Stimulated activated CD4-positive, alpha-beta T cell treated with anti-CD3 and anti-CD28 coated beads, Interleukin-4, amount 100 ng/mL, for 1 hour (primary cell): ENCODE data around the gene PIGM.

Source experiments
- DNase-seq: peaks from one replicate; pipeline ENCODE4 v3.0.0-alpha.2; 2020

PIGM gene

GRCh38 chr1:160031365-160032164 is at the start of gene PIGM:
Gene PIGM, minus strand, starts transcription at chr1:160031990. Its CDS starts 251 bp downstream, at chr1:160031739.
- peak; percentile 93 for DNase-seq

GRCh38 chr1:160081261-160081936 is 49.6 kb upstream of the PIGM start, which contains the start of gene KCNJ9:
Gene KCNJ9, plus strand, starts transcription at chr1:160081538. Its CDS starts 2,493 bp downstream, at chr1:160084031.
- no peak for DNase-seq

GRCh38 chr1:160080381-160081100 is 48.8 kb upstream of the PIGM start:
- no peak for DNase-seq

- DNase-seq, result no peak
These were observed 47.7 kb upstream of the PIGM start for GRCh38 chr1:160079448-160079847.

- peak; percentile 60 for DNase-seq
These were observed 46.9 kb upstream of the PIGM start for GRCh38 chr1:160078512-160079195.

GRCh38 chr1:160077486-160077885 is 45.7 kb upstream of the PIGM start:
- DNase-seq, result no peak

GRCh38 chr1:160076295-160076694 is 44.5 kb upstream of the PIGM start:
- DNase-seq, result no peak

GRCh38 chr1:160075836-160076235 is 44.0 kb upstream of the PIGM start:
- DNase-seq, result no peak

GRCh38 chr1:160074865-160075264 is 43.1 kb upstream of the PIGM start:
- DNase-seq, result no peak

- no peak for DNase-seq
These were observed 39.5 kb upstream of the PIGM start for GRCh38 chr1:160071289-160071688.

- peak; percentile 70 for DNase-seq
These were observed 38.7 kb upstream of the PIGM start for GRCh38 chr1:160070243-160071163.

GRCh38 chr1:160069460-160070231 is 37.9 kb upstream of the PIGM start, which contains the start of gene KCNJ10:
Gene KCNJ10, minus strand, starts transcription at chr1:160070160. Its CDS starts 27,628 bp downstream, at chr1:160042532.
- DNase-seq, result no peak

- no peak for DNase-seq
These were observed 36.4 kb upstream of the PIGM start for GRCh38 chr1:160068225-160068624.

GRCh38 chr1:160066829-160067745 is 35.3 kb upstream of the PIGM start:
- DNase-seq, result no peak

GRCh38 chr1:160064746-160065145 is 33.0 kb upstream of the PIGM start:
- no peak for DNase-seq

- no peak for DNase-seq
These were observed 32.4 kb upstream of the PIGM start for GRCh38 chr1:160064164-160064563.

GRCh38 chr1:160063176-160063575 is 31.4 kb upstream of the PIGM start:
- no peak for DNase-seq

GRCh38 chr1:160062230-160062532 is 30.4 kb upstream of the PIGM start:
- no peak for DNase-seq

GRCh38 chr1:160061369-160062229 is 29.8 kb upstream of the PIGM start:
- no peak for DNase-seq
